ENCODE measurements around the gene CLASP1.
"Not testable (repeated sequence)": the region's sequence is repeated elsewhere in the genome, so short reads cannot be mapped to it uniquely, and the experiment has no call there.

CLASP1 gene

GRCh38 chr2:121469356-121469755, 179.9 kb downstream of the CLASP1 start:
- DNase-seq = no peak

GRCh38 chr2:121468936-121469335, 180.3 kb downstream of the CLASP1 start:
- no peak for DNase-seq

DNA sequence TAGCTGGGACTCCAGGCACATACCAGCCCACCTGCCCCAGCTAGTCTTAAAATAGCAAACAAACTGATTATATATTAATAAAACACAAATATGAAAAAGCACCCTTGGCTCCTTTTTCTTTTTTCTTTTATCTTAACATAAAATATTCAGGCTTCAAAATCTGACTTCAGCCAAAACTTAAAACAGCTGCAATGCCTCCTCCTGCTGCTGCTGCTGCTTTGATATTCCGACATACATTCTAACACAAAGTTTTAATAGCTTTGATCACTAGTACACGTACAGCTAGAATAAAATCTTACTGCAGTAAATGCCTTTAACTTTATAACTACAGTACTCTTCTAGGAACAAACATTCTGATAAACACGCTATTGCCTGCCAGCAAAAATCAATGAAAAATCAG, 190.0 kb downstream of the CLASP1 start:
- DNase-seq = no peak

DNA sequence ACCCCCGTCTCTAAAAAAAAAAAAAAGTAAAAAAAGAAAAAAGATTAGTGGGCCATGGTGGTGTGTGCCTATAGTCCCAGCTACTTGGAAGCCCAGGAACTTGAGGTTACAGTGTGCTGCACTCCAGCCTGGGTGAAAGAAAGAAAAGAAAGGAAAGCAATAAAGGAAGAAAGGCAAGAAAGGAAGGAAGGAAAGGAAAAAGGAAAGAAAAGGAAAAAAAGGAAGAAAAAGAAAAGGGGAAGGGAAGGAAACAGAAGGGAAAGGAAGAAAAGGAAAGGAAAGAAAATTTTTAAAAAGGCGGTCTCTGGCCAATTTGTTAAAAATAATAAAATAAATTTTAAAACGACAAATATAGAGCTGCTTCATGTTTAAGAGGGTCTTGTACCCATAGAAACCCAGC, 192.9 kb downstream of the CLASP1 start:
- DNase-seq = no peak

DNA sequence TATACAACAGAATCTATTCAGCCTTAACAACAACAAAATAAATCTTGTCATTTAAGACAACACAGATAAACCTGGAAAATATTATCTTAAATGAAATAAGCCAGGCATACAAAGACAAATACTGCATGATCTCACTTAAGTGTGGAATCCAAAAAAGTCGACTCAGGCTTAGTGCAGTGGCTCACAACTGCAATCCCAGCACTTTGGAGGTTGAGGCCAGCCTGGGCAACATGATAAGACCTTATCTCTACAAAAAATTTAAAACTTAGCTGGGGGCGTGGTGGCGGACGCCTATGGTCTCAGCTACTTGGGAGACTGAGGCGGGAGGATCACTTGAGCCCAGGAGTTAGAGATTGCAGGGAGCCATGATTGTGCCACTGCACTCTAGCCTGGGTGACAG, 193.8 kb downstream of the CLASP1 start:
- DNase-seq = no peak

GRCh38 chr2:121454549-121455090, 194.6 kb downstream of the CLASP1 start:
- DNase-seq = no peak

- DNase-seq = no peak
Measured at GRCh38 chr2:121451398-121451797, 197.9 kb downstream of the CLASP1 start.

- DNase-seq = no peak
Measured at GRCh38 chr2:121450301-121450700, 199.0 kb downstream of the CLASP1 start.

DNA sequence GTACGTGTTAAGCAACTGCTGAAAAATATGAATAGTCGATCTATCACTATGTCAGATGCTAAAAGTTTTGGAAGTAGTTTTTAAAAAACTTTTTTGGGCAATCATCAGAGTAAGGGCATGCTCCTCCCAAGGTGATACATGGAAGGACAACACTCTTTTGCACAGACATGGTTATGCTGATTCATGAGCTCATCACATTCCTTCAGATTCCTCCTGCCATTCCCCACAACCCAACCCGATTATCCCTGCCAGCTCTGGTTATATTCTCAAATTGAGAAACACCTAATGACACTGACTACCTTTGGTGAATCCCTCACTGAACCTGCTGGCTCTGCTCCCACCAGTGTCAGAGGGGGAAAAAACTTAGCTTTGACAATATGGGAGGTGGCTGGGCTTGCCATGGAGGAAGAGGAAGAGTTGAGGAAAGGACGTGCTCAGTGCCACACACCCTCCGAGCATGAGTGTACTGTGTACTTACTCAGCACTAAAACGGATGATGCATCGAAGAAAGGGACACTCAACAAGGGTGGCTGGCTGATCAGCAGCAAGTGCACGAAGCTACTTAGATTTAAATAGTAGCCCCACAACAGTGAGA, 202.5 kb downstream of the CLASP1 start:
- DNase-seq = no peak

- DNase-seq = no peak
Measured at GRCh38 chr2:121442889-121443288, 206.4 kb downstream of the CLASP1 start.

GRCh38 chr2:121438290-121438689, 211.0 kb downstream of the CLASP1 start:
- not testable (repeated sequence) for DNase-seq

DNA sequence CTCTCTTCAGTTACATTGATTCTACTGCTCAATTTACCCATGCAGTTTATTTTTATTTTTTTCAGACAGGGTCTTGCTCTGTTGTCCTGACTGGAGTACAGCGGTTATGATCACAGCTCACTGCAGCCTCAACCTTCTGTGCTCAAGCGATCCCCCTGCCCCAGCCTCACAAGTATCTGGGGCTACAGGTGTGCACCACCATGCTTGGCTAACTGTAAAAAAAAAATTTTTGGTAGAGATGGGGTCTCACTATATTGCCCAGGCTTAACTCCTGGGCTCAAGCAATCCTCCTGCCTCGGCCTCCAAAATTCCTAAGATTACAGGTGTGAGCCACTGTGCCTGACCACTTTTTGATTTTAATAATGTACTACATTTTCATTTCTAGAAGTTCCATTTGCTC, 212.3 kb downstream of the CLASP1 start:
- no peak for DNase-seq

DNA sequence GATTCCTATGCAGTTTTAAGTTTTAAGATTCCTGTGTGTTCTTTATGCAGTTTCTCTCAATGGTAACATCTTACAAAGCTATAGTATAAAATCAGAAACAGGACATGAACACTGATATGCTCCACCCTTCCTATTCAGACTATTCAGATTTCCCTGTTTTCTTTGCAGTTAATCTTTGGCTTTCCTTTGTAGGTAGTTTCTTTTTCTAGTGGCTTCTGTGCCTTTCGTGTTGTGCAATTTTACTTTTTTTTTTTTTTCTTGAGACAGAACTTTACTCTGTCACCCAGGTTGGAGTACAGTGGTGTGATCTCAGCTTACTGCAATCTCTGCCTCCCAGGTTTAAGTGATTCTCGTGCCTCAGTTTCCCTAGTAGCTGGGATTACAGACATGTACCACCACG, 213.5 kb downstream of the CLASP1 start:
- no peak for DNase-seq

DNA sequence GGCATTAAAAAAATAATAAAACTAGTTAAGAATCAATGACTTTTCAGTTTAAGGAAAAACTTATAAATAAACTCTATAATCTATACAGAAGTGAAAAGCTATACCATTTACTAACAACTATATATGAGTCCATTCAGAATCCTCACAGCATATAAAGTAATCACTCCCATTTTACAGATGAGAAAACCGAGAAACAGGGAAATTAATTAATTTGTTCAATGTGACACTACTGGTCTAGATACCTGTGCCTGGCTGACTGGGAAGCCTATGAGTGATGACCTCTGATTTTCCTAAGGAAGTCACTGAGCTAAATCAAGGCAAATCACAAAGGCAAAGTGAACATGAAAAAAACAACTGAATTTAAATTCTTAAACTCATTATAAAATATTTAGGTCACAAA, 218.0 kb downstream of the CLASP1 start:
- no peak for DNase-seq

DNA sequence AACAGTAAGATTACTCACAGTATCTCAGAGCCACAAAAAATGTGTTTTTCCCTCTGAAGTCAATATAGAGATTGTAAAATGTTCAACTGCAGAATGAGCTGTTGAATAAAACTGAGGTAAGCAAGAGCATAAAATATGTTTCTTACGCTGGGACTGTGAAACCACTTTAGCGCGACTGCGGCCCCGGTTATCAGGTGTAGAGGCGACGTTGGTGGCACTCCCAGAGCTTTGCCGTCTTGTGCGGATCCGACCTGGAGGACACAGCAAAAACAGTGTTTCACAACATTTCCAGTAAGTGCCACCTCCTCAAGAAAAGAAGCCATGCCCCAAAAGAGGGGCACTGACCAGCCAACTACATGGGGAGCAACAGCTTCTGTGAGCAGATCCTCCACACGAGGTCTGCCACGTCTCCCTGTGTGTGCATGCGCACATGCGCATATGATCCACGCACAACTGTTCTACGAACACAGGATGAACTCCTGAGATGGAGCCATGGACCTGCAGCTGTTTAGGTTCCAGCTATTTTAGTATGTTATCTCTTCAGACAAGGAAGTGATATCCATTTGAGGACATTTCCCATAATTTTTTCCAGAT, 219.2 kb downstream of the CLASP1 start:
- no peak for DNase-seq

DNA sequence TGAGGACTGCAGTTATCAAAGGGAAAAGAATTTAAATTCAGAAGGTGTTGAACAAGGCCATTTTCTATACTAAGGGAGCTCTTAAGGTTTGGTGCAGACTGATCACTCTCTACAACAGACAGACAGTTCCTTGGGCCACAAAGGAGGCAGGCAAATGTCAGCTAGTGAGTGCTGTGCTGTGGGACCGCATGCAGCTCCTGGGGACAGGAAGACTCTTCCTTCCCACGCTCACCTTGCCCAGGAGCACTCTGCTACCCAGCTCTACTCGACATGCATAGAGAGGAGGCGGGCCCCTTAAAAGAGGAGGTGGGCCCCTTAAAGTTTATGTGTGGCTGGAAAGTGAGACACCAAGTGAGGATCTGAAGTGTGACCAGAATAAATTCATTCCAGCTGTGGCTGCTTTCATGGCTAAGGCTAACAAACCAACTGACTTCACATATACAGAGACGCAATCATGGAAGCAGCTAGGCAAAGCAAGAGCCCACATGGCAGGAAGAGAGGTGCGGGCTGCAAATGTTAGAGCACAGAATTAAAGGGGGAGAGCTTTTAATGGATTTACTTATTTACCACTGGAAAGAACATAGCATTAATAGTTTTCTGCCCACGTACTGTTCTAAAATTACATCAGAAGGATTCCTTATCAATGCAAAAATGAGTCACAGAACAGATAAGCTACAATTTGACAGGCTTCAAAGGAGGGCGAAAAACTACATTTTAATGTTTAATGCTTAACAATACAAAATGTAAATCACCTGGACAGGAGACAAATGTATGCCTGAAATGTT, 220.0 kb downstream of the CLASP1 start:
- no peak for DNase-seq

- DNase-seq = no peak
Measured at GRCh38 chr2:121427187-121427689, 222.0 kb downstream of the CLASP1 start.

- no peak for DNase-seq
Measured at GRCh38 chr2:121420486-121420885, 228.8 kb downstream of the CLASP1 start.

DNA sequence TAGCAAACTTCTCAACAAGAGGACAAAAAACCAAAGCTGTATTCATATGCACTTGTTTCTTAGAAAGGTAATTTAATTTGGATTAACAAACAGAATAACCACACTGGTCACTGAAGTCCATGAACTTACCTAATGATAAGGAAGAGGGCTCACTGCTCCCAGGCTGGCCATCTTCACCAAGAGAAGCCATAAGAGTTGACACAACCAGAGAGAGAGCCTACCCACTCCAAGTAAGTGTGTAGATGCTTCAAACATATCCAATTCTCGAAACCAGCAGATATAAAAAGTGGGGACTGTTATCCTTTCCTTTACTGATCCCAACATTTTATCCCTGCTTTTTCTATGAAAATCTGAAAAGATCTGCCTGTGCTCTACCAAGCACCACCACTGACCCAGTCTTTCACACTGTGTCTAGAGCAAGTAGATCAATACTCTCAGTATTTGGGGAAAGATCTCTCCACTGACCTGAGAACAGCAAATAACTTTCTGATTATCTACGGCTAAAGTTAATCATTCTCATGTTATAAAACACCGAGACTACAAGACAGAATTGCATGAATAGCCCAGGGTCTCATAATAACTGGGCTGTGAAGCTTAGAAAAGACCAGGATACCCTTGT, 230.1 kb downstream of the CLASP1 start:
- DNase-seq = no peak

DNA sequence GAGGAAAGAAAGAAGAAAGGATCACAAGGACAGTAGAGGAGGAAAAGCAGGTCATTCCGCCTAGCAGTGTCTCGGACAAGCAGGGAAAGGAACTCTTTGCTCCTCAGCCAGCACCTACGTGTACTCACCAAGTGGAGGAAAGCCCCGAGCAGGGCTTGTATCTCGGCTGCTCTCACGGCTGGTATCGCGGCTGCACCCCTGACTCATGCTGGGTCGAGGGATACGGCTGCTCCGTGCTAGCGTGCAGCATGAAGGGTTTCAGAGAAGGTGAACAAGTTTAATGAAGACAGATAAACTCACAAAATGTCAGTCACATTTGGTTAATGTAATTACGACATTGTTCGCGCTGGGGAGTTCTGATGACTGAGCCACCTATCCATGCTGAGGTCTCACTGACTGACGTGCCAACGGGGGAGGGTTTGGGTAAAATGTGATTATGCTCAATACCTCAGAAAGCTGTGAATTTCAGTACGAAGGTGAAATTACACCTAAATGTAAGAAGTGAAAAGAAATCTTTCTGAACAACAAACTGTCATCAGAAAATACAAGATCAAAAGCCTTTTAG, 230.7 kb downstream of the CLASP1 start:
- no peak for DNase-seq

GRCh38 chr2:121417826-121418225, 231.4 kb downstream of the CLASP1 start:
- no peak for DNase-seq

DNA sequence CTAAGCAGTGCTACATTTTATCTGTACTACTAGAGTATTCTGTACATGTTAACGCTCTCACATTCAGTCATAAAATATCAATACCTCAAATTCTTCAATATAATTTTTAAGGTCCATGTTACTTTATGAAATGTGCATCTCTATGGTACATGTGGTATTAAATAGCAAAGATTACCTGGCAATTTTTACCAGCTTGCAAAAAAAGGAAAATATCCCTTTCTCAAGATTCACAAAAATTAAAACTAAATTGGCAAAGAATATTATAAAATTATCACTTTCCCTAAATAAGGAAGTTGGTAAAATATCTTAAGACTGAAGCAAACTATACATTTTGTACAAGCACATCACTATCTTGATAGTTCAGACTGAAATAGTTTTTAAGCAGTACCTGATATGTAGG, 233.5 kb downstream of the CLASP1 start:
- no peak for DNase-seq

DNA sequence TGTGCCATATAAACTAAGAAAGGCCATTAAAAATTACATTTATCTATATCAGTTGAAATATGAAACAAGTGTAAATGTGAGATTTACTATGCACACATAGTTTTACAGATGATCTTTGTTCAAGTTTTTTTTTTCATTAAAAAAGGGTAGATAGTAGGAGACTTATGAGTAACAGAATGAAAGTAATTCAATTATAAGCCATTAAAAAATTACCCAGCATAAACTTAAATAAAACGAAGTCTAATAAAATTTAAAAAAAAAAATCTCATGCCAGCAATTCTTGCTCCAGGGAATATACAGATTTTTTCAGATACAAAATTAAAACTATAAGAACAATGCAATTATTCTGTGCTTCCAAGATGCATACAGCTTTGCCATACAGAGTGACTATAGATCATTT, 236.9 kb downstream of the CLASP1 start:
- DNase-seq = no peak

All from DMS53 (cell line).